Caco-2 (cell line): Measurements from ENCODE around the gene PDE2A. TPM values are rescaled to one million over a fixed set of nuclear protein-coding genes. Genes with fewer than 3 reads are reported as not detected.

Experiments used
- BruUV-seq: library from RNA; stranded (reverse); fragments of 400-500 nt; replicated peaks from 2 replicates; lab custom pipeline; 2021; lab: Mats Ljungman, UMichigan
- CTCF ChIA-PET: fragments of 300-600 bp; sonication (Branson Sonifier 250); formaldehyde crosslinking; loops from one replicate; lab custom pipeline; 2022; ENCODE audit warnings: antibody characterized with exemption; lab: Charles Lee
- POLR2A ChIA-PET: fragments of 300-600 bp; sonication (Branson Sonifier 250); formaldehyde crosslinking; loops from one replicate; lab custom pipeline; 2022; ENCODE audit warnings: antibody characterized with exemption; lab: Charles Lee
- DNase-seq, 2 experiments: peaks; one replicate each; pipeline versions ENCODE4 v3.0.0 to v3.0.0-alpha.2; 2020 to 2022
- H3K27me3 ChIP-seq: replicated peaks from 2 replicates; pipeline ENCODE4 v1.6.0; 2011; ENCODE audit warnings: low read length; ENCODE audit not compliant: control insufficient read depth, insufficient read depth
- H3K36me3 ChIP-seq: 2 replicates; pipeline ENCODE4 v1.5.1; 2011; ENCODE audit warnings: low read length; ENCODE audit not compliant: control insufficient read depth, insufficient read depth
- H3K4me1 ChIP-seq: fragments of 250-450 bp; sonication (Bioruptor Pico); 2 replicates; pipeline ENCODE4 v1.5.1; 2020; ENCODE audit warnings: mild to moderate bottlenecking
- H3K4me3 ChIP-seq: 2 replicates; pipeline ENCODE4 v1.5.1; 2011; ENCODE audit warnings: low read depth, mild to moderate bottlenecking, control low read depth, low read length
- H3K9me3 ChIP-seq: fragments of 250-450 bp; sonication (Bioruptor Pico); 2 replicates; pipeline ENCODE4 v1.5.1; 2020; ENCODE audit warnings: mild to moderate bottlenecking, moderate library complexity
- H3K27ac Mint-ChIP-seq: one replicate; pipeline ENCODE4 v1.8.0; 2022; ENCODE audit warnings: mixed read lengths; ENCODE audit not compliant: unreplicated experiment
- H3K27me3 Mint-ChIP-seq: one replicate; pipeline ENCODE4 v1.8.0; 2022; ENCODE audit warnings: mixed read lengths; ENCODE audit not compliant: insufficient read depth, unreplicated experiment
- H3K36me3 Mint-ChIP-seq: one replicate; pipeline ENCODE4 v1.8.0; 2022; ENCODE audit warnings: mild to moderate bottlenecking, mixed read lengths; ENCODE audit not compliant: insufficient read depth, unreplicated experiment
- H3K4me1 Mint-ChIP-seq: one replicate; pipeline ENCODE4 v1.8.0; 2022; ENCODE audit warnings: low read depth, mixed read lengths; ENCODE audit not compliant: unreplicated experiment
- H3K4me3 Mint-ChIP-seq: one replicate; pipeline ENCODE4 v1.8.0; 2022; ENCODE audit warnings: mild to moderate bottlenecking, moderate library complexity, mixed read lengths; ENCODE audit not compliant: unreplicated experiment
- H3K9me3 Mint-ChIP-seq: one replicate; pipeline ENCODE4 v1.8.0; 2022; ENCODE audit warnings: mixed read lengths; ENCODE audit not compliant: unreplicated experiment
- intact Hi-C: fragments of 100-400 bp; cut with micrococcal nuclease; formaldehyde crosslinking; loops from one replicate; pipeline ENCODE4 v1.10.0; 2022; ENCODE audit not compliant: unreplicated experiment
- total RNA-seq: library from RNA; stranded (reverse); gene quantifications from 2 replicates; pipeline ENCODE4 v1.2.3, GENCODE V29; 2022
- TF ChIP-seq, protein P1 (sequence below), 2 experiments: fragments of 200-600 bp in 1 of 2; IDR thresholded peaks; 1 replicate in 1 of 2; 2 replicates in 1 of 2; pipeline versions ENCODE4 v1.5.1 to v1.8.0; 2011 to 2022; ENCODE audit warnings: antibody characterized with exemption in 1 of 2, control low read depth in 1 of 2, inconsistent platforms in 1 of 2, low read depth in 1 of 2, low read length in 1 of 2, mild to moderate bottlenecking in 1 of 2, moderate library complexity in 1 of 2; ENCODE audit not compliant: insufficient read depth in 1 of 2, severe bottlenecking in 1 of 2, unreplicated experiment in 1 of 2

PDE2A gene
- total RNA-seq, 1 experiment from 2014 or later, result 1.4 TPM

DNA sequence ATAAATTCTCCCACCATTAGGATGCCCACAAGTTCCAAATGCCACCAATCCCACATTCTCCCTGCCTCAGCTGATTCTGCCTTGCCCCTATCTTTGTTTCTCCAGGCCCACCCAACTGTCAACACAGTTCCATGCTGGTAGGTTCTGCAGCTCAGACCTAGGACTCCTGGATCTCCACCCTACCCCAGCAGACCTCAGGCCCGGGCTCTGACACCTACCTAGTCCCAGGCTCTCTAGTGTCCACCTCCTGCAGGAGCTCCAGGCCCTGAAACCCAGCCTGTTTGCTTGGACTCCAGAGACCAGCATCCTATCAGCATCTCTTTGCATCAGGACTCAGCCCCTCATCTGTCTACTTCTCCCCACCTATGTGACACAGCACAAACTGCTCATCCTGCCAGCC is 86.5 kb downstream of the PDE2A start:
- TF ChIP-seq, protein P1, sequence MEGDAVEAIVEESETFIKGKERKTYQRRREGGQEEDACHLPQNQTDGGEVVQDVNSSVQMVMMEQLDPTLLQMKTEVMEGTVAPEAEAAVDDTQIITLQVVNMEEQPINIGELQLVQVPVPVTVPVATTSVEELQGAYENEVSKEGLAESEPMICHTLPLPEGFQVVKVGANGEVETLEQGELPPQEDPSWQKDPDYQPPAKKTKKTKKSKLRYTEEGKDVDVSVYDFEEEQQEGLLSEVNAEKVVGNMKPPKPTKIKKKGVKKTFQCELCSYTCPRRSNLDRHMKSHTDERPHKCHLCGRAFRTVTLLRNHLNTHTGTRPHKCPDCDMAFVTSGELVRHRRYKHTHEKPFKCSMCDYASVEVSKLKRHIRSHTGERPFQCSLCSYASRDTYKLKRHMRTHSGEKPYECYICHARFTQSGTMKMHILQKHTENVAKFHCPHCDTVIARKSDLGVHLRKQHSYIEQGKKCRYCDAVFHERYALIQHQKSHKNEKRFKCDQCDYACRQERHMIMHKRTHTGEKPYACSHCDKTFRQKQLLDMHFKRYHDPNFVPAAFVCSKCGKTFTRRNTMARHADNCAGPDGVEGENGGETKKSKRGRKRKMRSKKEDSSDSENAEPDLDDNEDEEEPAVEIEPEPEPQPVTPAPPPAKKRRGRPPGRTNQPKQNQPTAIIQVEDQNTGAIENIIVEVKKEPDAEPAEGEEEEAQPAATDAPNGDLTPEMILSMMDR (IDR thresholded peaks at IDR 0.05; ENCODE audit: insufficient read depth in 1 of 2, low read depth in 1 of 2, low read length in 1 of 2, severe bottlenecking in 1 of 2, unreplicated experiment in 1 of 2), result no peak
- ChIA-PET CTCF (interaction anchor here (1.2 to 2.8 kb wide), 9 partner anchors 8 to 117 kb away, joined by 3 to 35 read pairs (median 11); no protein-coding TSS in a partner anchor), POLR2A (no interaction called here)
- Histone ChIP-seq H3K4me3 (no peak overlapping the region), H3K27me3 (peaks cover 5% of the 10 kb centered on the region), H3K4me1 (no peaks in the 10 kb centered on the region), H3K9me3 (no peaks in the 10 kb centered on the region), H3K36me3 (no peaks in the 10 kb centered on the region)
- Mint-ChIP-seq H3K4me3 (no peak overlapping the region), H3K27ac (no peak overlapping the region), H3K27me3 (peaks cover 23% of the 10 kb centered on the region), H3K4me1 (no peaks in the 10 kb centered on the region), H3K36me3 (no peaks in the 10 kb centered on the region), H3K9me3 (no peaks in the 10 kb centered on the region)
- intact Hi-C loops, result no loop called here
- no TSS peak for BruUV-seq
- no peak for DNase-seq

DNA sequence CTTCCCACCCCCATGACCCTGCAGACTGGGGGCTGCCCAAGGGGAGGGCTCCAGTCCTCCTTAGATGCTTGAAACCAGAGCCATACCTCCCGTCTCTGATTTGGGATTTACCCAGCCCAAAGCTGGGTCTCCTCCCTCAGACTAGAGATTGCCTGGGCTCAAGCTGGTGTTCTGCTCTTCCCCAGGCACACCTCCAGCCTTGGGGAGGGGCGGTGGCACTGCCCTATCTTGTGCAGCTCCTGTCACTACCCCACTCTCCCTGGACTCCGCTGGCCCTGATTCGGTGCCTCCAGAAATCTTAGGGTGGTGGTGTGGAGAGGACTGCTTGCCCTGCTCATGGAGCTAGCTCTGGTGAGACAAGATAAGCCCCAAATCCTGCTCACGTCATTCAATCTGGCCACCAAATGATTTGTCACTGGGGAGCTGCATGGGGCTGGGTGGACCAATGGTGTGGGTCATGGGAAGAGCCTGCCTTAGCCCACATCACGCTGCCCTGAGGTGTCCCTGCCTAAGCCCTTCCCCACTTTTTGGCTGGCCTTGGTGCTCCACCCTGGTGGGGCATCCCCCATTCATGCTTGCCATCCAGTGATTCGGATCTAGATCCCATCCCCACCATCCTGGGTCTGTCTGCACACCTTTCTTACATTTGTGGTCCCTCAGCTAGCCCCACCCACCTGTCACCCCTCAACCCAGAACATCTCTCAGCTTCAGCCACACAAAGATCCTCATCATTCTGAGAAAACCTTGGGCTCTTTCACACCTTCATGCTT is 87.7 kb downstream of the PDE2A start:
- CTCF ChIA-PET, result interaction anchor here (0.6 to 2.6 kb wide), 13 partner anchors 11 to 601 kb away, joined by 3 to 31 read pairs (median 4); no protein-coding TSS in a partner anchor
- H3K36me3 ChIP-seq, result no peaks in the 10 kb centered on the region
- no peaks in the 10 kb centered on the region for H3K9me3 Mint-ChIP-seq
- H3K27ac Mint-ChIP-seq, result no peak overlapping the region
- POLR2A ChIA-PET, result no interaction called here
- no peaks in the 10 kb centered on the region for H3K4me1 ChIP-seq
- H3K4me1 Mint-ChIP-seq, result no peaks in the 10 kb centered on the region
- intact Hi-C loops, result no loop called here
- no peaks in the 10 kb centered on the region for H3K36me3 Mint-ChIP-seq
- H3K9me3 ChIP-seq, result no peaks in the 10 kb centered on the region
- no peak overlapping the region for H3K4me3 ChIP-seq
- BruUV-seq, result no TSS peak
- TF ChIP-seq, protein P1 (IDR thresholded peaks at IDR 0.05; ENCODE audit: insufficient read depth in 1 of 2, low read depth in 1 of 2, low read length in 1 of 2, severe bottlenecking in 1 of 2, unreplicated experiment in 1 of 2), result no peak
- H3K4me3 Mint-ChIP-seq, result no peak overlapping the region
- peaks cover 13% of the 10 kb centered on the region for H3K27me3 Mint-ChIP-seq
- peaks cover 3% of the 10 kb centered on the region for H3K27me3 ChIP-seq
- no peak for DNase-seq

DNA sequence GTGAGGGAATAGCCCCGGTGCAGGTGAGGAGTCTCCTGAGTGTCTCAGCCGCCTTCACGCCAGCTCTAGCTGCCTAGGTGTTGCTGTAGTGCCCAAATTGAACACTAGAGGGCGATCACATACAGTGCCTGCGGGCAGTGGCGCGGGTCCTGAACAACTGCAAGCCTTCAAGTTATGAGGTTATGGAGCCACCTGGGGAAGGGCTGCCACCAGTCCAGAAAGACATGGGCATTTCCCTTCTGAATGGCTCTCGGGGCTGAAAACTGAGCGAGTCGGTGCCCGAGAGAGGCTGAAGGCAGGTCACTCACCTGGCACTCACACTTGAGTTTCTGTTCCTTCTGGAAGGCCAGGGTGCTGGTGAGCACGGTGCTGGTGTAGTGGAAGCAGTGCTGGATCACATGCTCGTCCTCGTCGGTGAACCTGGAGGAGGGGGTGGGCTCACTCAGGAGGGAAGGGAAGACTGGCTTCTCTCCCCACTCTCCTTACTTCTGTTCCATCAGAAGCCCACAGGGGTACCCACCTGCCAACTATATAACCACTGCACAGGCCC is 88.4 kb downstream of the PDE2A start:
- H3K27me3 Mint-ChIP-seq, result peaks cover 7% of the 10 kb centered on the region
- DNase-seq, result peak; percentile 75 to 86
- H3K4me3 Mint-ChIP-seq, result no peak overlapping the region
- no peaks in the 10 kb centered on the region for H3K9me3 ChIP-seq
- BruUV-seq, result no TSS peak
- no peaks in the 10 kb centered on the region for H3K36me3 ChIP-seq
- no peaks in the 10 kb centered on the region for H3K4me1 ChIP-seq
- TF ChIP-seq, protein P1 (IDR thresholded peaks at IDR 0.05; ENCODE audit: insufficient read depth in 1 of 2, low read depth in 1 of 2, low read length in 1 of 2, severe bottlenecking in 1 of 2, unreplicated experiment in 1 of 2), result peak; percentile 97 to 98
- ChIA-PET POLR2A (no interaction called here), CTCF (interaction anchor here (0.6 to 2.6 kb wide), 13 partner anchors 11 to 602 kb away, joined by 3 to 31 read pairs (median 4); no protein-coding TSS in a partner anchor)
- peaks cover under 1% of the 10 kb centered on the region; the same call in 1 of the 2 replicates for H3K27me3 ChIP-seq
- no peaks in the 10 kb centered on the region for H3K36me3 Mint-ChIP-seq
- H3K4me1 Mint-ChIP-seq, result no peaks in the 10 kb centered on the region
- H3K9me3 Mint-ChIP-seq, result no peaks in the 10 kb centered on the region
- no peak overlapping the region for H3K27ac Mint-ChIP-seq
- no peak overlapping the region for H3K4me3 ChIP-seq
- intact Hi-C loops, result loop anchor here (1.0 kb wide), 4 partner anchors 57 to 115 kb away; no protein-coding TSS in a partner anchor
